Endothelial cell (in vitro differentiated cells): ENCODE results near the gene FSIP2. TPM values are rescaled to one million over a fixed set of nuclear protein-coding genes. Genes with fewer than 3 reads are reported as not detected.

Experiments used
- DNase-seq: peaks from one replicate; pipeline ENCODE4 v3.0.0; 2021; ENCODE audit warnings: low spot score
- H3K27ac Mint-ChIP-seq: one replicate; pipeline ENCODE4 v1.8.0; 2021; ENCODE audit warnings: mixed read lengths, inconsistent platforms; ENCODE audit not compliant: unreplicated experiment
- H3K27me3 Mint-ChIP-seq: one replicate; pipeline ENCODE4 v1.8.0; 2021; ENCODE audit warnings: mild to moderate bottlenecking, moderate library complexity, mixed read lengths, inconsistent platforms; ENCODE audit not compliant: unreplicated experiment
- H3K36me3 Mint-ChIP-seq: one replicate; pipeline ENCODE4 v1.8.0; 2021; ENCODE audit warnings: mild to moderate bottlenecking, low read depth, mixed read lengths, inconsistent platforms; ENCODE audit not compliant: unreplicated experiment
- H3K4me1 Mint-ChIP-seq: one replicate; pipeline ENCODE4 v1.8.0; 2021; ENCODE audit warnings: mild to moderate bottlenecking, mixed read lengths, inconsistent platforms; ENCODE audit not compliant: unreplicated experiment
- H3K4me3 Mint-ChIP-seq: one replicate; pipeline ENCODE4 v1.8.0; 2021; ENCODE audit warnings: mild to moderate bottlenecking, mixed read lengths, inconsistent platforms; ENCODE audit not compliant: unreplicated experiment
- H3K9me3 Mint-ChIP-seq: one replicate; pipeline ENCODE4 v1.8.0; 2021; ENCODE audit warnings: mixed read lengths, inconsistent platforms; ENCODE audit not compliant: unreplicated experiment
- CTCF ChIP-seq: fragments of 200-600 bp; sonication (generic); IDR thresholded peaks from one replicate; pipeline ENCODE4 v1.5.0; 2021; ENCODE audit warnings: antibody characterized with exemption; ENCODE audit not compliant: unreplicated experiment
- total RNA-seq: library from RNA; stranded (reverse); fragmentation: NEBNext Ultra II Directional; extraction: Animal tissue kit (Norgen Biotek cat#: 25700); gene quantifications from one replicate; pipeline ENCODE4 v1.2.1, GENCODE V29; 2021; ENCODE audit not compliant: unreplicated experiment

The FSIP2 gene
- total RNA-seq, 1 donor from 2014 or later: 9.0 TPM

- Mint-ChIP-seq H3K4me3 (no peak overlapping the region), H3K9me3 (peaks cover 8% of the 10 kb centered on the region), H3K36me3 (no peaks in the 10 kb centered on the region), H3K27me3 (peaks cover 2% of the 10 kb centered on the region), H3K27ac (no peak overlapping the region), H3K4me1 (peaks cover 5% of the 10 kb centered on the region)
- DNase-seq: no peak
- TF ChIP-seq CTCF: no peak
Measured at GRCh38 chr2:185833864-185834263, 95.3 kb downstream of the FSIP2 start.

- no peak for TF ChIP-seq CTCF
- no peaks in the 10 kb centered on the region for H3K36me3 Mint-ChIP-seq
Measured at GRCh38 chr2:185835974-185836373, 97.4 kb downstream of the FSIP2 start.

GRCh38 chr2:185854885-185855284 is 116.3 kb downstream of the FSIP2 start:
- no peaks in the 10 kb centered on the region for H3K9me3 Mint-ChIP-seq
- no peaks in the 10 kb centered on the region for H3K4me1 Mint-ChIP-seq
- no peaks in the 10 kb centered on the region for H3K36me3 Mint-ChIP-seq
- no peak for TF ChIP-seq CTCF
- H3K27me3 Mint-ChIP-seq: no peaks in the 10 kb centered on the region
- no peak for DNase-seq
- H3K4me3 Mint-ChIP-seq: no peak overlapping the region
- no peak overlapping the region for H3K27ac Mint-ChIP-seq

More at GRCh38 chr2:185835974-185836373, 97.4 kb downstream of the FSIP2 start:
- Mint-ChIP-seq H3K4me3 (no peak overlapping the region), H3K27ac (no peak overlapping the region), H3K9me3 (peaks cover 8% of the 10 kb centered on the region), H3K27me3 (peaks cover 2% of the 10 kb centered on the region), H3K4me1 (no peaks in the 10 kb centered on the region)
- no peak for DNase-seq

- no peaks in the 10 kb centered on the region for H3K4me1 Mint-ChIP-seq
- no peaks in the 10 kb centered on the region for H3K36me3 Mint-ChIP-seq
- no peaks in the 10 kb centered on the region for H3K27me3 Mint-ChIP-seq
- TF ChIP-seq CTCF: no peak
- DNase-seq: no peak
- no peak overlapping the region for H3K4me3 Mint-ChIP-seq
- no peaks in the 10 kb centered on the region for H3K9me3 Mint-ChIP-seq
- H3K27ac Mint-ChIP-seq: no peak overlapping the region
Measured at GRCh38 chr2:185857691-185858090, 119.1 kb downstream of the FSIP2 start.

- no peaks in the 10 kb centered on the region for H3K9me3 Mint-ChIP-seq
- TF ChIP-seq CTCF: no peak
- H3K36me3 Mint-ChIP-seq: no peaks in the 10 kb centered on the region
- H3K27ac Mint-ChIP-seq: no peak overlapping the region
- no peaks in the 10 kb centered on the region for H3K27me3 Mint-ChIP-seq
- H3K4me3 Mint-ChIP-seq: no peak overlapping the region
- DNase-seq: no peak
- H3K4me1 Mint-ChIP-seq: no peaks in the 10 kb centered on the region
Measured at GRCh38 chr2:185859506-185859905, 120.9 kb downstream of the FSIP2 start.
